GM10847 (cell line): Measurements from ENCODE around the gene SDC1.

Source experiments
- POLR2A ChIP-seq: IDR thresholded peaks from 2 replicates; pipeline ENCODE4 v1.6.1; 2011; ENCODE audit not compliant: insufficient read length; ENCODE audit errors: extremely low read depth

SDC1 gene, protein sequence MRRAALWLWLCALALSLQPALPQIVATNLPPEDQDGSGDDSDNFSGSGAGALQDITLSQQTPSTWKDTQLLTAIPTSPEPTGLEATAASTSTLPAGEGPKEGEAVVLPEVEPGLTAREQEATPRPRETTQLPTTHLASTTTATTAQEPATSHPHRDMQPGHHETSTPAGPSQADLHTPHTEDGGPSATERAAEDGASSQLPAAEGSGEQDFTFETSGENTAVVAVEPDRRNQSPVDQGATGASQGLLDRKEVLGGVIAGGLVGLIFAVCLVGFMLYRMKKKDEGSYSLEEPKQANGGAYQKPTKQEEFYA

DNA sequence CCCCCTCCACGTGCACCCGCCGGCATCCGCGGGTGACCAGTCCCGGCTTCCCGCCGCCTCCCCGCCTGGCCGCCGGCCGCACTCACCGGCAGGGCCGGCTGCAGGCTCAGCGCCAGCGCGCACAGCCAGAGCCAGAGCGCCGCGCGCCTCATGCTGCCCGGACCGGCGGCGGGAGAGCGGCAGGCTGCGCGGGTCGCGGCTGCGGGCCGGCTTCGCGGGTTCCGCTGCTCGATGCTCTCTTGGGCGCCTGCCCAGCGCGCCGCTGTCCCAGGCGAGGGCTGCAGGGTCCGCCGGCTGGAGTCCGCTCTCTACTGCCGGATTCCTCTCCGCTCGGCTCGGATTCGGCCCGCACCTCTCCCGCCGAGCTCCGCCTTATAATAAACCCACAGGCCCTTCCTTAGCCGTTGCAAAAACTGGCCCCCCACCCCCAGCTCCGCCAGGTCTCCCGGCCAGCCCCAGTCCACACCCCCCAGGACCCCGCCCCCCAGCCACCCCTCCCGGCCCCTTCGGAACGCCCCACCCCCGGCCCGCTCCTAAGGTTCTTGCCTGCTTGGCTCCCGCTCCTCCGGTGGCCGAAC is at the start of gene SDC1:
SDC1 (minus strand) TSS at position 415 of the 578 bp plus-strand sequence; CDS start at position 152, 263 bp downstream.
- TF ChIP-seq POLR2A, result no peak

DNA sequence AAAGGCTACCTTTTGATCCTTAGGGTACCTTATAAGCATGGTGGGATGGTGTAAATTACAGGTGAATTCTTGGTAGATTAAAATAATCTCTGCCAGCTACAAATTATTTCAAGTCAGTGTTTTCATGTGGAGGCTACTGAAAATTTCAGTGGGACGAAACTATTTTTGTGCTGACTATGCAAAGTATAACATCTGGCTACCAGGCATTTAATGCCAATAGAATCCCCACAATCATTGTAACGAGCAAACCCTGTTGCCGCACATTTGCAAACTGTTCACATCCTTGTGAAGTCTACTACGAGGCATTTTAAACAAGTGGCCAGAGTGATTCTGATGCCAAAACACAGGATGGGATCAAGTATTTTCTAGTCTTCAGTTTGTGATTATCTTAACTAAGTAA is 48.1 kb upstream of the SDC1 start:
- TF ChIP-seq POLR2A, result no peak

DNA sequence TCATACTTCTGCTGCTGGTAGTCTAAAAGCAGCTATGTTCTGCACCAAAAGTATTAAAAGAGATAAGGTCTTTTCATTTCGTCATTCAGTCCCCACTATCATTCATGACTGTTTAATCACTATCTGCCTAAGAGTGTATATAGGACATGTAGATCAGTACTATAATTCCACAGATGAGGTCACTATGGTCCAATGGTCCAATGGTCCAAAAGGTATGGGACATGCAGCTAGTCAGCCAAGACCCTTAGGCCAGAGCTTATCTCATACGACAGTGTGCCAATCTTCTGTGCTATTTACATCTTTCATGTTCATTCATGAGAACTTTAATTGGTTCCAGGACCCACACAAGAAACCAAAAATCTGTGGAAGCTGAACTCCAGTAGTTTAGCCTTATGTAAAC is 42.6 kb upstream of the SDC1 start:
- no peak for TF ChIP-seq POLR2A

DNA sequence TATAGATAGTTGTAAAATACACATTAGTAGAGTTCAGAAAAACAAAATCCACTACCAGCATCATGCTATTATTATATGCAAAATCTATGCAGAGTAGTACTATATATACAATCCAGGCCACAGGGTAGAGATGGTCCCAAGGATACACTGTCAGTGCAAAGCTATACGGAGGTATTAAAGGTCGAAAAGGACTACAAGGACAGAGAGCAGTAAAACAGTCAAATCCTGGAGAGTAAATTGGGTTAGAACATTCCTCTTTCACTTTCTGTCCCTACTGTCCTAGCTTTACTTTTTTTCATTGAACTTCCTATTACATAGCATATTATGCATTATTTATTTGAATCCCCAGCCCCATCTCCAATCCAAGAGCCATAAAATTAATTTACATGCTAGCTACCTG is 39.7 kb upstream of the SDC1 start:
- TF ChIP-seq POLR2A, result no peak

DNA sequence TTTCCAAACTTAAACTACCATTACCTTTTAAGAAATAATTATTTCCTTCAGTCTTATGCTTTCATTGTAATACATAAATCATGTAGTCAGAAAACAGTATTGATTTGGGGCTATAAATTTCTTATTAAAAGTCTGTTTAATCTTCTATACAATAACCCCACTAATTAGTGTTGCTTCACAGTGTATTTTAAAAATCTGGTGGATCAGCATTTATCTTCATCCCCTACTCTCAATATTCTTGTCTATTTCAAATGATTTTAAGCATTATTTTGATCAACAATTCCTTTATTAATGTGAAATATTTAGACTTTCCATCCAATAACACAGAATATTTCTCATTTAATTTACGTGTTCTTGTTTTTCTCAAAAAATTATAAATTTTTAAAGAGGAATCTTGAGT is 32.5 kb upstream of the SDC1 start:
- no peak for TF ChIP-seq POLR2A

DNA sequence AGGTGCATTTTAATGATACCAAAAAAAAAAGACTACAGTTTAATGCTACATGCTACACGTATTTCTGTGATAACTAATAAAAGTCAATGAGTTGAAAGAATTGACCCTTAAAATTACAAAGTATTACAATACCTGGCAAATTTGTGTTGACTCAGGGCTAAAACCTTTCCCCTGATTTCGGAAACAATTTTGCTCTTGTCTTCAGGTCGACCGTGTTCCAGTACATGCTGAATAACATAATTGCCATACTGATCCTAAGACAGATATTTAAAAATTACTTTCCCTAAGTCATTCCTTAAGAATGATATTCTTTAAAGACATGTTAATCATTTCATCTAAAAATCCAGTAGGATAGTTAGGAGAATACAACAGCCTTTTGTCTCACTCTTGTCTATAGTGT is 29.8 kb upstream of the SDC1 start:
- no peak for TF ChIP-seq POLR2A

DNA sequence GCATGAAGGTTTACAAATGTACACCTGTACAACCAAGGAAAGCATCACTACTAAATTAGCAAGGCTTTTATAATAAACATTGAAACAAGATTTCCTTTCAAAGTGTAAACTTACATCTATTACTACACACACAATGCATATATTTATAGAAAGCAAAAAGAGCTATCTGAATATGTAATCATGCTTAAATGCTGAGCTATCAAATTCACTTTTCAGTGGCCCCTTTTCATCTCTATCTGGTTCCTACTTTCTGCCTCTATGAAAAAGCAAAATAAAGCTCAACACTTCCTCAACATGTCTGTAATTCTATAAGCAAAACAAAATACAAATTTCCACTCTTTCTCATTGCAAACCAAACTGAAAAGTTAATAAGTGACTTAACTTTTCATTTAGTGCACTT is 25.5 kb upstream of the SDC1 start:
- no peak for TF ChIP-seq POLR2A

DNA sequence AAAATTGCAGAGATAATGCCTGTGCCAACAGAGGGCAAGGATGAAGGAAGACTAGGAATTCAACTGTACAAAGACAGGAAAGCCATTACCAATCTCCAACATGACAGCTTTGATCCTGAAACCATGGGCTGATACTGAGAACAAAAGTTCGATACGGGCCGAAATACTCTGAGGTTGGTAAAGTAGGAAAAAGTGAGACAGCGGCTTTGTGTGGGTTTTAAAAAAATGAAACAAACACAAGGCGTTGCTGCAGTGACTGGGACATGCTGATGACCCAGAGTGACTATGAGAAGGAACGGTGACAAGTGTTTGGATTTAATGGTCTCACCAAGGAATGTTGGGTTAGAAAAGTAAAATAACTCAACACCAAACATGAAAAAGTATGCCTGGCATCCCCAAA is 24.2 kb upstream of the SDC1 start:
- TF ChIP-seq POLR2A, result no peak

DNA sequence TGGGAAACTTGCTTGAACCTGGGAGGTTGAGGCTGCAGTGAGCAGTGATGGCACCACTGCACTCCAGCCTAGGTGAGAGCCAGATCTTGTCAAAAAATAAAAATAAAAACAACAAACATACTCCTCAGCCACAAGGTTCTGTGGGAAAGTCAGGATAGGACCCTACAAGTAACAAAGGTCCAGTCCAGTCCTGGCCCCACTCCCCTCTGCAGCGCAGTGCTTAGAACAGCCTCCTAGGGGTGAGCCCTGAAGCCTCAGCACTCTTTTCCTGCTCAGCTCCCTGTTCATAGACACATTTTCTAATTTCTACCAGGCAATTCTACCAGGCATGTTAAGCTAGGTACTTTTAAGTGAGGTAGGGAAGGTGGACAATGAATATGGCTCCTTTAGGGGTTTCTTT is 22.2 kb upstream of the SDC1 start:
- TF ChIP-seq POLR2A, result no peak

DNA sequence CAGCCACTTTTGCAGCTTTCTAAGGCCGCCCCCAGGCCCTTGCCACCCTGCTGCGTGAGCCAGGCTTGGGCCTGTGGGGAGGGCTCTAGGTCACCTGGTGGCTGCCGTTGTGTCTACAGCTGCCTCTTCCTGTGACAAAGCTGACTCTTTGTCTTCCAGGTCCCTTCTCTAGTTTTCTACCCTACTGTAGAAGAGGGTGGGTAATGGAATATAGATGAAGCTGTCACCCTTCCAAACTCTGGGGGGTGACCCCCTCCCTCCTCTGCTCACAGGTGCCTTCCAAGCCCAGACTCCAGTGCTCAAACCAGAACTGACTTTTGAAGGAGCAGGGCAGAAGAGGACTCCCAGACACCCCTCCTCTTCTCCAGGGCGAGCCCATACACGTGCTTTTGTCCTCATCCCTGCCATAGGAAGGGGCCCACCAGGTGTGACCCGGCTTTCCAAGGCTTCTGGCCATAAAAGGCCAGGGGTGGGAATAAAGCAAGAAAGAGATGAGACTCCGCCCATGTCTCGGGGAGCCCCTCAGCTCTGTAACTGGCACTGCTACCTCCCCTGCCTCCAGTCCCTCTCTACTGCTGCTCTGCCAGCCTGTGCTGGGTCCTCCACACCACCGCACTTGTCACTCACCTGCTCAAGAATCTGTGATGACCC is 17.9 kb upstream of the SDC1 start:
- no peak for TF ChIP-seq POLR2A

DNA sequence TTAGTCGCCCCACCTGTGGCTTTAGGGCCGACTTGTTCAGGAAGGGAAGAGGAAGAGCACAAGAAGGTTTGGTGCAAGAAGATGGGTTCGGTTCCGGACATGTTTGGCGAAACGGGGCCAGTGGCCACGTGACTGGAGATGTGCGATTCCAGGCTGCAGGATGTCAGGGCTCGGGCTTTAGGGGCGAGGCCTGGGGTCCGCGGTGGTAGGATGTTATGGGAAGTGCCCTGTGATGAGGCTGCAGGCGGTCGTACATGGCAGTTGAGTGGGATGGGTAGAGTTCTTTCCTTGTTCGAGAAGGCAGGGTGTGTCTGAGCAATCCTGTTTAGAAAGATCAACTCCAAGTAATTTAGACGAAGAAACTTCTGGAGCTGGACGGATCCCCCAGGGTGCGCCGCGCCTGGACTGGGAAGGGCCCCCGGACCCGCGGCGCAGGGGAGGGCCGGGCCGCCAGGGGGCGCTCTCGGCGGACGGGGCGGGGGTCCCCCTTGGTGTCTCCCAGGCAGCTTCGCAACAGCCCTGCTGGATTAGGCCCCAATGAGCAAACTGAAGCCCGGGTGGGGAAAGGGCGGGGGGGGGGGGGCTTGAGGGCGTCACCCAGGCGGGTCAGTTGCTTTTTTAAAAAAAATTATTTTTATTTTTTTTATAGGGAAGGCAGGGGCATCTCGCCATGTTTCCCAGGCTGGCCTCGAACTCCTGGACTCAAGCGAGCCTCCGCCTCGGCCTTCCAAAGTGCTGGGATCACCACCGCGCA is 17.2 kb upstream of the SDC1 start:
- TF ChIP-seq POLR2A, result no peak

DNA sequence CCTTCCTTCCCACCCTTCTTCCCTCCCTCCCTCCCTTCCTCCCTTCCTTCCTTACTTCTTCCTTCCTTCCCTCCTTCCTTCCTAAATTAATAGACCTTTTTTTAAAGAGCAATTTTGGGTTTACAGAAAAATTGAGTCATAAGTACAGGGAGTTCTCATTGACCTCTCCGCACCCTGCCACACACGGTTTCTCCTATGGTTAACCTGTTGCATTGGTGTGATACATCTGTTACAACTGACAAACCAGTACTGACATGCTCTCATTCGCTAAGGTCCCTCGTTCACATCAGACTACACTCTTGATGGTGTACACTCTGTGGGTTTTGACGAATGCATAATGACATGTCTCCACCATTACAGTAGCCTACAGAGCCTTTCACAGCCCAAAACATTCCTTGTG is 11.6 kb upstream of the SDC1 start:
- no peak for TF ChIP-seq POLR2A

DNA sequence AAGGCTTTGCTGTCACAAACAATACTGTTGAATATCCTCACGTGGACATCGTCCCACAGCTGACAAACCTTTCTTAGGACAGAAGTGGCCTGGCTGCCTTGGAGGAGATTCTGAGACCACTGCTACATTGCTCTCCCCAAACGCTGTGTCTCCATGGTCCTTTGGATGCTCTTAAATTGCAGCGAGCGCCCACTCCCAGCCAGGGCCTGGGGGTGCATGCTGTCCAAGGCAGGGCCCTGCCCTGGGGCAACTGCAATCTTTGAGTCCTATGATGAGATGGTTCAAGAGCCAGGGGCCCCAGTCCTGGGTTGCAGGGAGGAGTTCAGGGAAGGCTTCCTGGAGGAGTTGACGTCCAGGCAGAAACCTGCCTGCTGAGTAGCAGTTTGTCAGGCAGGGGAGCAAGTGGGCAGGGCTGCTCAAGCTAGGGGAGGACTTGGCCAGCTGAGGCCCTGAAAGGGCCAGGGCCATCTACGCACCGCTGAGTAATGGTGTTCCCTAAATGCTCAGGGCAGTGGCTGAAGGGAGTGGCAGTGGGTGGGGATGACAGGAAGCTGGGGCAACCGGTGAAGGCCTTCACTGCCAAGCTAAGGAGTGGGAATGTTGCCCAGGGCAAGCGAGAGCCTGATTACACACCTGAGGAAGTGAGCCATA is 10.8 kb upstream of the SDC1 start:
- TF ChIP-seq POLR2A, result no peak

DNA sequence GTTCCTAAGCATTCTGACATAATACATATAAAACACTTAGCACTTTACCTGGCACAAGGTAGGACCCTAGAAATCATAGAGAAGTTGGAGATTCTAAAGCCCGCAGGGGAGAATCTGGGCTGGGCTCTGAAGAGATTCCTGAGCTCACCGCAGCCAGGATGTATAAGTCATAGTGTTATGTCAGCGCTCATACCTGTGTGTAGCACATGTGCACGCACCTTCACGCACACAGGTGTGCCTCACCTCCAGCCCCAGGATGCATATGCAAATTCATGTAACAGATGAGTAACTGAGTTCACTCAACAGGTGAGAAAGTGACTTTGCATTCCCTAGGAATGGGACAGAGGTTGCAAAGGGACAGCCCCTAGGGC is 7.9 kb upstream of the SDC1 start:
- no peak for TF ChIP-seq POLR2A

DNA sequence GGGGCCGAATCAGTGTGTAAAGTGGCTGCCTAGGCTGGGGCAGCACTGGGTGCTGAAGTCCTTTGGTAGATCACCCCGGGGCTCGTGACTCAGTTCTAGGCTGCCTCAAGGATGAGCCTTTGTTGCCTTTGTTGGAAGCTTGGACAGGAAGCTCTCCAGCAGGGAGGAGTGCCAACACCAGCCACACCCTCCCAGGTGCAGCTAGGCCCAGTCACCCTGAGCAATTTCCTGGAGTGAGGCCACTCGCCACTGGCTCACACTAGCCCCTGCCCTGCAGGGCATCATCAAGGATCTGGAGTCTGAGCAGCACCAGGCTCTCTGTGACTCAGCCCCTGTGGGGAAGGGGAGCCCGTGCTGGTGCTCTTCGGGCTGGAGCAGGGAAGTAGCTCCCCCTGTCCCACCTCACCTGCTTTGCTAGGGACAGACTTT is 6.7 kb upstream of the SDC1 start:
- no peak for TF ChIP-seq POLR2A

DNA sequence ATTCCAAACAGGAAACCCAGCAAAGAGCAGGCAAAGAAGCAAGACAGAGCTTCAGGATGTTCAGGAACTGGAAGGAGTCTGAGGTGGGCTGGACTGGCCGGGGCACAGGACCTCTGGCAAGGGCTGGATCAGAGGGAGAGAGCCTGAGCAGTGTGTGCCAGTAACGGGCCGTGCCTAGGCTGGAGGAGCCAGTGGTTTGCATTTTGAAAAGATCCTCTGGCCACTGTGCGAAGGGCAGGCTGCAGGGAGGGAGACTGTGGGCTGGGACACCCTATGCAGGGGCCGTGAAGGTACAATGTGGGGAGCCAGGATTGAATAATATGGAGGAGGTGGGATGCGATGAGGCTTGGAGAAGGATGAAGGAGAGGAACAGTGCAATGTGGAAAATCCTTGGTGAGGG is 6.2 kb upstream of the SDC1 start:
- TF ChIP-seq POLR2A, result no peak

DNA sequence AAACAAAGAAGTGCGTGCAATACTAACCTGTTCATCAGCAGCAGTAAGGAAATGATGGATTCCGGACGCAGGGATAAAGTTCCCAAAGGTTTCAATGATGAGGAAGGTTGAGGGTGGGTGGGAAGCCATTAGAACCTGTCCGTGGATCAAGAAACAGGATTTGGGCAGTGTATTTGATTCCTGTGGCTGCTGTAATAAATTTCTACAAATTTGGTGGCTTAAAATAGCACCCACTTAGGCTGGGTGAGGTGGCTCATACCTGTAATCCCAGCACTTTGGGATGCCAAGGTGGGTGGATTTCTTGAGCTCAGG is 5.1 kb upstream of the SDC1 start:
- TF ChIP-seq POLR2A, result no peak
